Breast epithelium (tissue), 4 donors: ENCODE data around the gene SIDT1. TPM values are rescaled to one million over a fixed set of nuclear protein-coding genes. Genes with fewer than 3 reads are reported as not detected.

ENCODE experiments used
- DNase-seq, 2 donors: peaks; one replicate each; pipeline ENCODE4 v3.0.0-alpha.2; 2019; ENCODE audit warnings: low spot score in 2 of 2
- H3K27ac ChIP-seq, 2 donors: fragments of 200-600 bp; sonication (generic) in 1 of 2; one replicate each; pipeline ENCODE4 v1.5.1; 2016 to 2019; ENCODE audit warnings: mild to moderate bottlenecking in 1 of 2
- H3K27me3 ChIP-seq, 2 donors: fragments of 200-600 bp; sonication (generic) in 1 of 2; one replicate each; pipeline versions ENCODE4 v1.5.1 to v1.6.0; 2017 to 2019; ENCODE audit warnings: control low read depth in 1 of 2, mild to moderate bottlenecking in 1 of 2
- H3K36me3 ChIP-seq: fragments of 200-600 bp; one replicate; pipeline ENCODE4 v1.5.1; 2019
- H3K4me1 ChIP-seq, 2 donors: fragments of 200-600 bp; sonication (generic); one replicate each; pipeline ENCODE4 v1.5.1; 2016 to 2019; ENCODE audit warnings: control low read depth in 1 of 2
- H3K4me3 ChIP-seq, 3 donors: fragments of 200-600 bp; sonication (generic); 1 replicate in 2 of 3; 2 replicates in 1 of 3; pipeline ENCODE4 v1.5.1; 2016 to 2019; ENCODE audit warnings: mild to moderate bottlenecking in 3 of 3, moderate library complexity in 2 of 3
- H3K9me3 ChIP-seq, 2 donors: fragments of 200-600 bp; sonication (generic) in 1 of 2; one replicate each; pipeline ENCODE4 v1.5.1; 2016 to 2019; ENCODE audit warnings: control low read depth in 1 of 2
- POLR2A ChIP-seq: fragments of 450-650 bp; IDR thresholded peaks from one replicate; pipeline ENCODE4 v1.6.1; 2016; ENCODE audit warnings: antibody characterized with exemption, mild to moderate bottlenecking, moderate library complexity
- POLR2AphosphoS5 ChIP-seq, 3 donors: sonication (generic); formaldehyde crosslinking; IDR thresholded peaks; one replicate each; pipeline ENCODE4 v1.6.1; 2017; ENCODE audit warnings: antibody characterized with exemption in 3 of 3
- intact Hi-C: fragments of 100-400 bp; cut with DNase I; formaldehyde crosslinking; loops from one replicate; pipeline ENCODE4 v1.15.1; 2023; ENCODE audit warnings: low total_unique reads
- total RNA-seq, 3 donors: library from RNA; depleted of rRNA; stranded (reverse); fragments of >200 nt; gene quantifications; one replicate each; pipeline ENCODE4 v1.1.0, GENCODE V29; 2016
- TF ChIP-seq, protein P1 (sequence below), 3 donors: fragments of 450-650 bp; IDR thresholded peaks; one replicate each; pipeline ENCODE4 v1.5.1; 2016 to 2017; ENCODE audit warnings: antibody characterized with exemption in 3 of 3, mild to moderate bottlenecking in 3 of 3, moderate library complexity in 3 of 3

SIDT1 gene
- total RNA-seq, 3 donors from 2014 or later: 3.8 to 95.0 (median 52.8) TPM

DNA sequence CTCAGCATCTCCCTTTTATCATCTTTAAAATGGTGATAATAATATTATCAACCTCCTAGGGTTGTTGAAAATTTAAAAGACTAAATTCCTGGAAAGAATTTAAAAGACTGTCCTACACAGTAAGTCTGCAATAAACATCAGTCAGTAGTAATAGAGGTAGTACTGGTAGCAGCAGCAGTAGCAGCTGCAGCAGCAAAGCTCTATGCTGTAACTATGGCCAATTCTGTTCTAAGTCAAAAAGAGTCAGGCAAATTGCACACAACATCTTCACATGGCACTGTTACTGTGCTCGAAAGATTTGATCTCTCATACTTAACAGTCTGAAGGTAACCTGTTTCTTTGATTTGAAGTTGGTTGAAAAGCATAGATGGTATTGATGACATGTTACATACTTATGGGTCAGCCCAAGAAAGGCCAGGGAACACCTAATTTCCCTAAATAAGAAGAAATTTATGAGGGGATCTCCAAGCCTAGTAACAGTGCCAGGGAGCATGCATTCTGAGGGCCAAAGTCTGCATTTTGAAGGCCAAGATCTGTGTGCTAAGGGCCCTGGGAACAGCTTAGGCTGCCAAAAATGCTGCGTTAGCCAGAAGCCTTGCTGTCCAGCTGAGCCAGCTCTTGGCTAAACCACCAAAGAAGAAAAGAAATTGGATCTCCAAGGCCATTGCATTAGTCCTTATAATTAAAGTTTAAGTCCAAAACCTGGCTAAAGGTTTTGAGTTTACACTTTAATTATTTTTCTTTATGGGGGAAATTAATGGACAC, 68.2 kb downstream of the SIDT1 start:
- Histone ChIP-seq H3K4me3 (no peak overlapping the region), H3K4me1 (no peaks in the 10 kb centered on the region), H3K36me3 (no peaks in the 10 kb centered on the region), H3K27ac (no peak overlapping the region), H3K9me3 (no peaks in the 10 kb centered on the region), H3K27me3 (no peaks in the 10 kb centered on the region)
- DNase-seq: no peak
- intact Hi-C loops: no loop called here
- TF ChIP-seq POLR2AphosphoS5 (IDR thresholded peaks at IDR 0.05): no peak
- TF ChIP-seq, protein P1, sequence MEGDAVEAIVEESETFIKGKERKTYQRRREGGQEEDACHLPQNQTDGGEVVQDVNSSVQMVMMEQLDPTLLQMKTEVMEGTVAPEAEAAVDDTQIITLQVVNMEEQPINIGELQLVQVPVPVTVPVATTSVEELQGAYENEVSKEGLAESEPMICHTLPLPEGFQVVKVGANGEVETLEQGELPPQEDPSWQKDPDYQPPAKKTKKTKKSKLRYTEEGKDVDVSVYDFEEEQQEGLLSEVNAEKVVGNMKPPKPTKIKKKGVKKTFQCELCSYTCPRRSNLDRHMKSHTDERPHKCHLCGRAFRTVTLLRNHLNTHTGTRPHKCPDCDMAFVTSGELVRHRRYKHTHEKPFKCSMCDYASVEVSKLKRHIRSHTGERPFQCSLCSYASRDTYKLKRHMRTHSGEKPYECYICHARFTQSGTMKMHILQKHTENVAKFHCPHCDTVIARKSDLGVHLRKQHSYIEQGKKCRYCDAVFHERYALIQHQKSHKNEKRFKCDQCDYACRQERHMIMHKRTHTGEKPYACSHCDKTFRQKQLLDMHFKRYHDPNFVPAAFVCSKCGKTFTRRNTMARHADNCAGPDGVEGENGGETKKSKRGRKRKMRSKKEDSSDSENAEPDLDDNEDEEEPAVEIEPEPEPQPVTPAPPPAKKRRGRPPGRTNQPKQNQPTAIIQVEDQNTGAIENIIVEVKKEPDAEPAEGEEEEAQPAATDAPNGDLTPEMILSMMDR (IDR thresholded peaks at IDR 0.05): no peak
- TF ChIP-seq POLR2A: no peak

DNA sequence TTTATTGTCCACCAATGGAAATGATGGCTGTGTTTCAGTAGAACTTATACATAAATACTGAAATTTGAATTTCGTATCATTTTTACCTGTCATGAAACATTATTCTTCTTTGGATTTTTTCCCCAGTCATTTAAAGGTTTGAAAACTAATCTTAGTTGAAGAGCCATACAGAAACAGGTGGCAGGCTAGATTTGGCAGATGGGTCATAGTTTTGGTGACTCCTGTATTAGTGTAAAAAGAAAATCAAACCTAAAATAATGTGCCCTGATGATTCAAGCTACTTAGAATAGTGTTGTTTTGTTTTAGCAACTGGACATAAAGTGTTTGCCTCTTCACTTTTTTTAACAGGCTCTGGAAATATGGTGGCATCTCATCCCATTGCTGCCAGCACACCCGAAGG, 68.9 kb downstream of the SIDT1 start:
- H3K4me3 ChIP-seq: no peak overlapping the region

GRCh38 chr3:113602256-113602655, 69.9 kb downstream of the SIDT1 start:
- Histone ChIP-seq H3K36me3 (no peaks in the 10 kb centered on the region), H3K4me1 (no peaks in the 10 kb centered on the region), H3K27ac (no peak overlapping the region), H3K4me3 (no peak overlapping the region), H3K9me3 (no peaks in the 10 kb centered on the region), H3K27me3 (no peaks in the 10 kb centered on the region)
- TF ChIP-seq POLR2A (no peak), POLR2AphosphoS5 (IDR thresholded peaks at IDR 0.05) (no peak)
- TF ChIP-seq, protein P1 (IDR thresholded peaks at IDR 0.05): no peak
- no peak for DNase-seq
- intact Hi-C loops: no loop called here

More for the DNA sequence above, 68.9 kb downstream of the SIDT1 start:
- no peak overlapping the region for H3K27ac ChIP-seq
- intact Hi-C loops: no loop called here
- H3K9me3 ChIP-seq: no peaks in the 10 kb centered on the region
- H3K27me3 ChIP-seq: no peaks in the 10 kb centered on the region
- no peaks in the 10 kb centered on the region for H3K4me1 ChIP-seq
- no peak for DNase-seq
- H3K36me3 ChIP-seq: no peaks in the 10 kb centered on the region
- TF ChIP-seq, protein P1 (IDR thresholded peaks at IDR 0.05): no peak
- TF ChIP-seq POLR2A: no peak
- no peak for TF ChIP-seq POLR2AphosphoS5 (IDR thresholded peaks at IDR 0.05)

DNA sequence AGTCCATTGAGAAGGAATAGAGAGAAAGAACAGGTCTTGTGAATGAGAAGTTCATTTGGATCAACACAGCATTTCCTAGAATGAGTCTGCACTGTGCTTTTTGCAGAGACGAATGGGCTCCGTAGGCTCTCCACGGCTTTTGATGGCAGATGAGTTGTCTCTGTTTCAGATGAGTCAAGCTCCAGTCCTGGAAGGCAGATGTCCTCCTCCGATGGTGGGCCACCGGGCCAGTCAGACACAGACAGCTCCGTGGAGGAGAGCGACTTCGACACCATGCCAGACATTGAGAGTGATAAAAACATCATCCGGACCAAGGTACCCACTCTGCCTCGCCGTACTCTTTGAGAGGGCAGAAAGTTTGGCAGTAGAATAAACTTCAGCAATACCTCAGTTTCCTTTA, 70.5 kb downstream of the SIDT1 start:
- intact Hi-C loops: no loop called here
- no peak for TF ChIP-seq POLR2A
- TF ChIP-seq, protein P1 (IDR thresholded peaks at IDR 0.05): no peak
- no peak for TF ChIP-seq POLR2AphosphoS5 (IDR thresholded peaks at IDR 0.05)
- no peak for DNase-seq
- Histone ChIP-seq H3K4me1 (no peaks in the 10 kb centered on the region), H3K9me3 (no peaks in the 10 kb centered on the region), H3K27ac (no peak overlapping the region), H3K27me3 (no peaks in the 10 kb centered on the region), H3K4me3 (no peak overlapping the region), H3K36me3 (no peaks in the 10 kb centered on the region)

- Histone ChIP-seq H3K36me3 (no peaks in the 10 kb centered on the region), H3K27me3 (no peaks in the 10 kb centered on the region), H3K4me3 (no peak overlapping the region), H3K4me1 (no peaks in the 10 kb centered on the region), H3K9me3 (no peaks in the 10 kb centered on the region), H3K27ac (no peak overlapping the region)
- TF ChIP-seq, protein P1 (IDR thresholded peaks at IDR 0.05): no peak
- TF ChIP-seq POLR2A (no peak), POLR2AphosphoS5 (IDR thresholded peaks at IDR 0.05) (no peak)
- DNase-seq: no peak
- intact Hi-C loops: no loop called here
Observed at GRCh38 chr3:113606539-113607218, 74.3 kb downstream of the SIDT1 start.
